Upper lobe of left lung (tissue), 4 donors: Measurements from ENCODE around the gene LPCAT1.

Source experiments
- CTCF ChIP-seq, 6 experiments: fragments of 450-650 bp in 4 of 6; fragments of 200-600 bp in 2 of 6; sonication (generic) in 2 of 6; IDR thresholded peaks; one replicate each; pipeline ENCODE4 v1.5.1; 2016 to 2019; ENCODE audit warnings: antibody characterized with exemption in 6 of 6
- POLR2A ChIP-seq, 4 donors: fragments of 450-650 bp; IDR thresholded peaks; one replicate each; pipeline ENCODE4 v1.5.1; 2016 to 2017; ENCODE audit warnings: antibody characterized with exemption in 4 of 4, mild to moderate bottlenecking in 2 of 4
- POLR2AphosphoS5 ChIP-seq, 2 donors: sonication (generic); formaldehyde crosslinking; IDR thresholded peaks; one replicate each; pipeline ENCODE4 v1.5.1; 2017; ENCODE audit warnings: antibody characterized with exemption in 2 of 2

DNA sequence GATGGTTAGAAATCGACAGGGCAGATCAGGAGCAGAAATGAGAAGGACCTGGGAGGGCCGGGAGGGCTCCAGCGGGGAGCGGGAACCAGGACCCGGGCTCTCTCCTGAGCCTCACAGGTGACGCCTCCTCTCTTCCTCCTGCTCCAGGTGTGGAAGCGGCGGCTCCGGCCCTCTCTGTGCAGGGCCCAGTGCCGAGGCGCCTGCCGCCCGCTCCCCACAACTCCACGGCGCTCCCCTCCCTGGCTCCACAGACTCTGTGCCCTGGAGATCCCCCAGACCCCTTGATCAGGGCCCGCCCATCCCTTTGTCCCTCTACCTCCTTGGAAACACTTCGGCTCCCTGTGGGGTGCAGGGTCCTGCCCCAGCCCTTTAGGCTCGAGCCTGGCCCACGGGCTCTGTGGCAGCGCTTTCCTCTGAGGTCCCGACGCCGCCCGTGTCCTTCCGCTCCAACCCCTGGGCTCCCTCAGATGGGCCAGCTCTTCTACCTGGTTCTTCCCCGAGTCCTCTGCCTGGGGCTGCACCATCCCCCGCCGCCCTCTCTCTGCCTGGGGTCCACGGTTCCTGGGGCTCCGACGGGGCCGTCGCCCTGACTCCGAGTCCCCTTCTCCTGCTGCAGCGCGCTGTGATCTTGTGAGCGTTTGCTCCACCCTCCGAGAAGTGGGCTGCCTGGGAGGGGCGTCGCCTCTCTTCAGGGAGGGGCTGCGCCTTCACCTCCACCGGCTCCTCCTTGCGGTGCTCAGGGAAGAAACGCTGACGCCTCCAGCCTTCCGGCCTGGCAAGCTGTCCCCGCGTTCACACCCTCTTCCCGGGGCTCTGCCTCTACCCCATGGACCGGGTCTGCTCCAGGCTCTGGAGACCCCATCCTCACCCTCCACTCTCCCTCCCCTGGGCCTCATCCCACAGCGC, 56.2 kb downstream of the LPCAT1 start:
- TF ChIP-seq POLR2A (IDR thresholded peaks at IDR 0.05) (no peak), CTCF (IDR thresholded peaks at IDR 0.05) (no peak), POLR2AphosphoS5 (IDR thresholded peaks at IDR 0.05) (no peak)
